ENCODE data around the gene URM1.

Gene URM1

DNA sequence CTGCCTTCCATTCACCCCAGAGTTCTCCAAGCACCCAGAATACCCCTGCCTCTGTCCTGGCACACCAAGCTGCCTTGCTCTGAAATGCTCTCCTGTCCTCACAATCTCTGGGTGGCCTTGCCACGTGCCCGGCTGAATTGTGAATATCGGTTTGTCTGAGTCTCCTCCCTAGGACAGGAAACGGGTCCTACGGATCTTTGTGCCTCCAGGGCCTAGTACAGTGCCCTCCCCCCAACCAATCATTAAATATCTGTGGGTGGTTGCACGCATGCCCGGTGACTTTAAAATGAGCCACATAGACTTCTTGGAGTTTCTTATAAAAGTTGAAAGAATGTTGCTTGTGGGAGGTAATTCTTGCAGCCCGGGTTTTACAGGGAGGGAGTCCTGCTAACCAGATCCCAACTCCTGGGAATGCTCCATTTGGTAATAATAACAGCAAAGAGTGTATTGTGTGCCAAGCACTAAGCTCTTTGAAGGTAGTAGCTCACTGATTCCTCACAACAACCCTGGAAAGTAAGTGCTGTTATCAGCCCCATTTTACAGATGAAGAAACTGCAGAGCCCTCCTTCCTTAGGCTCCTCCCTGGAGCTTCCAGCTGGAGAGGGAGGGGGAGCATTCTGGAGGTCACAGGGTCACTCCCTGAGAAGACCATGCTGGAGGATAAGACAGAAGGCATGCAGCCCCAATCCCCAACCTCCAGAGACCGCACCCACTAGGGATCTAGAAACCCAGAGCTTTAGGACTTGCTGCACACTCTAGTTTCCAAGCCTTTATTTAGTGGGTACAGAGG lies 23.4 kb downstream of the URM1 start:
- Histone ChIP-seq H3K27me3 (ENCODE audit: control insufficient read depth in 1 of 2, insufficient read depth in 2 of 2, low read length in 2 of 2) (peaks cover 15 to 16% of the 10 kb centered on the region in 2 donors), H3K36me3 (ENCODE audit: control insufficient read depth in 2 of 2, insufficient read depth in 2 of 2, low read length in 2 of 2) (peaks cover 0 to 3% of the 10 kb centered on the region in 2 donors), H3K9ac (ENCODE audit: low read length in 2 of 2) (no peak overlapping the region), H3K4me1 (ENCODE audit: control insufficient read depth, insufficient read depth, low read length) (peaks cover 8% of the 10 kb centered on the region), H3K4me3 (ENCODE audit: low read length in 2 of 2) (no peak overlapping the region), H3K9me3 (ENCODE audit: control insufficient read depth in 2 of 2, low read length in 2 of 2) (no peaks in the 10 kb centered on the region), H3K27ac (ENCODE audit: low read length) (no peak overlapping the region)

GRCh38 chr9:128396970-128397613 lies 25.9 kb downstream of the URM1 start:
- no peaks in the 10 kb centered on the region for H3K36me3 ChIP-seq (ENCODE audit: control insufficient read depth in 2 of 2, insufficient read depth in 2 of 2, low read length in 2 of 2)
- H3K27ac ChIP-seq (ENCODE audit: low read length), result no peak overlapping the region
- peaks cover 15 to 16% of the 10 kb centered on the region in 2 donors for H3K27me3 ChIP-seq (ENCODE audit: control insufficient read depth in 1 of 2, insufficient read depth in 2 of 2, low read length in 2 of 2)
- H3K9me3 ChIP-seq (ENCODE audit: control insufficient read depth in 2 of 2, low read length in 2 of 2), result no peaks in the 10 kb centered on the region
- no peak overlapping the region for H3K9ac ChIP-seq (ENCODE audit: low read length in 2 of 2)
- no peak overlapping the region for H3K4me3 ChIP-seq (ENCODE audit: low read length in 2 of 2)
- H3K4me1 ChIP-seq (ENCODE audit: control insufficient read depth, insufficient read depth, low read length), result peaks cover 8% of the 10 kb centered on the region

DNA sequence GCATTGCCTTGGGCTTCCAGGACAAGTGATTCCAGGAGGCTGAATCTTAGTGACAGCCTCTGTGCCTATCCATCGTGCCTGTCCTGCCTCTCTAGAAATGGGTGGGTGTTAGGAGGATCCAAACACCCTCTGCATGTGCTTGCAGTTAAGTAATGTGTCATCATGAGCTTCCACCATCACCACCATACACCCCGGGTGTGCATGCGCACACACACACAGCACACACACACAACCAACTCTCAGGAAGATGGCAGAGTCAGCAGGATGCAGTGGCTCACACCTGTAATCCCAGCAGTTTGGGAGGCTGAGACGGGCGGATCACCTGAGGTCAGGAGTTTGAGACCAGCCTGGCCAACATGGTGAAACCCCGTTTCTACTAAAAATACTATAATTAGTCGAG lies 26.7 kb downstream of the URM1 start:
- no peaks in the 10 kb centered on the region for H3K36me3 ChIP-seq (ENCODE audit: control insufficient read depth in 2 of 2, insufficient read depth in 2 of 2, low read length in 2 of 2)
- H3K27me3 ChIP-seq (ENCODE audit: control insufficient read depth in 1 of 2, insufficient read depth in 2 of 2, low read length in 2 of 2), result peaks cover 15 to 16% of the 10 kb centered on the region in 2 donors
- peaks cover 8% of the 10 kb centered on the region for H3K4me1 ChIP-seq (ENCODE audit: control insufficient read depth, insufficient read depth, low read length)
- H3K9ac ChIP-seq (ENCODE audit: low read length in 2 of 2), result no peak overlapping the region
- no peak overlapping the region for H3K27ac ChIP-seq (ENCODE audit: low read length)
- no peak overlapping the region for H3K4me3 ChIP-seq (ENCODE audit: low read length in 2 of 2)
- no peaks in the 10 kb centered on the region for H3K9me3 ChIP-seq (ENCODE audit: control insufficient read depth in 2 of 2, low read length in 2 of 2)

GRCh38 chr9:128399861-128400260 lies 28.7 kb downstream of the URM1 start:
- no peaks in the 10 kb centered on the region for H3K9me3 ChIP-seq (ENCODE audit: control insufficient read depth in 2 of 2, low read length in 2 of 2)
- no peak overlapping the region for H3K9ac ChIP-seq (ENCODE audit: low read length in 2 of 2)
- H3K4me3 ChIP-seq (ENCODE audit: low read length in 2 of 2), result no peak overlapping the region
- H3K4me1 ChIP-seq (ENCODE audit: control insufficient read depth, insufficient read depth, low read length), result peaks cover 8% of the 10 kb centered on the region
- H3K27me3 ChIP-seq (ENCODE audit: control insufficient read depth in 1 of 2, insufficient read depth in 2 of 2, low read length in 2 of 2), result peaks cover 12% of the 10 kb centered on the region in 2 donors
- no peak overlapping the region for H3K27ac ChIP-seq (ENCODE audit: low read length)
- no peaks in the 10 kb centered on the region for H3K36me3 ChIP-seq (ENCODE audit: control insufficient read depth in 2 of 2, insufficient read depth in 2 of 2, low read length in 2 of 2)

DNA sequence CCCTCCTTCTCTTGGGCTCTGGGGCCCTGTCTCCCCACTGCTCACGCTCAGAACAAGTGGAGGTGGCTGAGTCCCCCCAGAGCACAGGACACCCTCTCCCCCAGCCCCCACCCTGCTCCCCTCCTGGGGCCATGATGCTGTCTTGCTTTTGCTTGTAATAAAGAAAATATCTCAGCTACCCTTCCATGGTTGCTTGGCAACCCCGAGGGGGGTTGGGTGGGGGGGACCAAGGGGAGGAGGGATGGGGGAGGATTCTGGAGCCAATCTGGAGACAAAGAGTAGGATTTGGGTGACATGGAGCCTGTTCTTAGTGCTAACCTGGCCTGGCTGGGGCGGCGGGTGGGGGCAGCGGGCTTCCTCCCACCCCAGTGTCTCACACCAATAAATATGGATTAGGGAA lies 33.4 kb downstream of the URM1 start:
- no peak overlapping the region for H3K4me3 ChIP-seq (ENCODE audit: low read length in 2 of 2)
- H3K4me1 ChIP-seq (ENCODE audit: control insufficient read depth, insufficient read depth, low read length), result no peaks in the 10 kb centered on the region
- no peaks in the 10 kb centered on the region for H3K36me3 ChIP-seq (ENCODE audit: control insufficient read depth in 2 of 2, insufficient read depth in 2 of 2, low read length in 2 of 2)
- no peak overlapping the region for H3K9ac ChIP-seq (ENCODE audit: low read length in 2 of 2)
- no peak overlapping the region for H3K27ac ChIP-seq (ENCODE audit: low read length)
- no peaks in the 10 kb centered on the region for H3K9me3 ChIP-seq (ENCODE audit: control insufficient read depth in 2 of 2, low read length in 2 of 2)
- H3K27me3 ChIP-seq (ENCODE audit: control insufficient read depth in 1 of 2, insufficient read depth in 2 of 2, low read length in 2 of 2), result peaks cover 6 to 7% of the 10 kb centered on the region in 2 donors

DNA sequence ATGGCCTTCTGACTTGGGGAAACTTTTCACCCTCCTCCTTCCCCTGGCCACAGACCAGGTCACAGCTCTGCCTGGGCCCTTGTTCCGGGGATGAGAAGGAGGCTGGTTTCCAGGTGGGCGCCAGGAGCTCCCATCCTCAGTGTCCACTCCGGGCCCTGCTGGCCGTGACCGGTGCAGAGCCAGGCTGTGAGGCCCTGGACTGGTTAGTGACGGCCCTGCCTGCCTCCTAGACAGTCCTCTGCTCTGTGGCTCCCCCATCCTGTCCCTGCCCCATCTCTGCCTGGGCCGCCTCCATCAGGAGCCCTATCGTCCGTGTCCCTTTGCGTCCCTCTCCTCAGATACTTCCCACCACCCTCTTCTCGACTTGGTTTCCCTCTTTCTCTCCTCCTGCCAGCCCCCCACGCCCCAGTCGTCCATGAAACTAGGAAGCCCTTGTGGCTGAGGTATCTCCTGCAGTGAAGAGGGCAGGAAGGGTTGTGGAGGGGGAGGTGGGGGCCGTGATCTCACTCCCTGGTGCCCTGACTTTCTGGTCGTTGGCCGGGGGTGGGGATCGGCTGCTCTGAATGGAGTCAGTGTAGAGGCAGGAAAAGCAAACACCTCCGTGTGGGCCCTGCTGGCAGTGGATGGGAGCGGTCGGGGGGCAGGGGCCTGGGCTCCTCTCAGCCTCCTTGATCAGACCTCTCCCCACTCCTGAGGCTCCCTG lies 34.1 kb downstream of the URM1 start:
- Histone ChIP-seq H3K4me3 (ENCODE audit: low read length in 2 of 2) (no peak overlapping the region), H3K9me3 (ENCODE audit: control insufficient read depth in 2 of 2, low read length in 2 of 2) (no peaks in the 10 kb centered on the region), H3K27me3 (ENCODE audit: control insufficient read depth in 1 of 2, insufficient read depth in 2 of 2, low read length in 2 of 2) (peaks cover 6 to 7% of the 10 kb centered on the region in 2 donors), H3K36me3 (ENCODE audit: control insufficient read depth in 2 of 2, insufficient read depth in 2 of 2, low read length in 2 of 2) (no peaks in the 10 kb centered on the region), H3K27ac (ENCODE audit: low read length) (no peak overlapping the region), H3K9ac (ENCODE audit: low read length in 2 of 2) (no peak overlapping the region), H3K4me1 (ENCODE audit: control insufficient read depth, insufficient read depth, low read length) (no peaks in the 10 kb centered on the region)

DNA sequence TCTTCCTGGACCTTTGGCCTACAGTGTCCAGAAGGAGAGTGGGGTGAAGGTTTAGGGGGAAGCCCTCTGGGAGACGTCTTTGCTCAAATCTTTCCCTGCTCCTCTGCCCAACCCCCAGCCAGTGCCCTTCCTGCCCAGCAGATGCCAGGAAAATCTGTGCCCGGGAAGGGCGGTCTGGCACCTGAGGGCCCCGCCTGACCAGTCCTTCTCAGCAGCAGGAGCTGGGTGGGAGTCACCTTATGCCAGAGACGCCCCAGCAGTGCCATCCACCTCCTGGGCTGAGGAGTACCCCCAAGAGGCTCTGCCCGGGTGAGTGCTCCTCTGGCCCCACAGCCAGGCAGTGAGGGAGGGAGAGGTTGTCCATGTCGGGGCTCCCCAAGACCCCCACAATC lies 34.6 kb downstream of the URM1 start:
- Histone ChIP-seq H3K9ac (ENCODE audit: low read length in 2 of 2) (no peak overlapping the region), H3K27me3 (ENCODE audit: control insufficient read depth in 1 of 2, insufficient read depth in 2 of 2, low read length in 2 of 2) (peaks cover 6 to 7% of the 10 kb centered on the region in 2 donors), H3K27ac (ENCODE audit: low read length) (no peak overlapping the region), H3K4me1 (ENCODE audit: control insufficient read depth, insufficient read depth, low read length) (no peaks in the 10 kb centered on the region), H3K36me3 (ENCODE audit: control insufficient read depth in 2 of 2, insufficient read depth in 2 of 2, low read length in 2 of 2) (no peaks in the 10 kb centered on the region), H3K9me3 (ENCODE audit: control insufficient read depth in 2 of 2, low read length in 2 of 2) (no peaks in the 10 kb centered on the region), H3K4me3 (ENCODE audit: low read length in 2 of 2) (no peak overlapping the region)

DNA sequence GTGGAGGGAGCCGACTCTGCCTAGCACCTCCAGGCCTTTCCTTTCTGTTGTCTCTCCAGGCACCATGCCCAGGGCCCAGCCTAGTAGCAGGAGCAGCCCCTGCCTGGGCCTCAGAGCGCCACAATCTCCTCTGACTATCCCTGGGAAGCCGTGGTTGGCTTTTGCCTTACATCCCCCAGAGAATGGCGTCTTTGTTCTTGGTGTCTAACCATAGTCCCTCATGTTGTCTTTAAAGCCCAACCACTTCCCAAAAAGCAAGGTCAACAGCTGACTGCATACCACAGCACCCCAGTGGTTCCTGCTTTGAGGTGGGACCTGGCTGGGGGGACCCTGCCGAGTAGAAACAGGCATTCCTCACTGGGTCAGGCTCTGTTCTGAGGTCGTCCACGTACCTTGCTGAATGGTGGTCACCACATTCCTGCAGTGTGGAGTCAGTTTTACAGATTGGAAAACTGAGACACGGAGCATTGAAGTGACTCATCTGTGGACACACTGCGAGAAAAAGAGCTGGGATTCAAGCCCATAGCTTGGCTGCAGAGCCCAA lies 35.7 kb downstream of the URM1 start:
- H3K36me3 ChIP-seq (ENCODE audit: control insufficient read depth in 2 of 2, insufficient read depth in 2 of 2, low read length in 2 of 2), result no peaks in the 10 kb centered on the region
- H3K9ac ChIP-seq (ENCODE audit: low read length in 2 of 2), result no peak overlapping the region
- H3K4me3 ChIP-seq (ENCODE audit: low read length in 2 of 2), result no peak overlapping the region
- peaks cover 4% of the 10 kb centered on the region for H3K4me1 ChIP-seq (ENCODE audit: control insufficient read depth, insufficient read depth, low read length)
- peaks cover 10% of the 10 kb centered on the region in 2 donors for H3K27me3 ChIP-seq (ENCODE audit: control insufficient read depth in 1 of 2, insufficient read depth in 2 of 2, low read length in 2 of 2)
- H3K27ac ChIP-seq (ENCODE audit: low read length), result no peak overlapping the region
- no peaks in the 10 kb centered on the region for H3K9me3 ChIP-seq (ENCODE audit: control insufficient read depth in 2 of 2, low read length in 2 of 2)

- no peak overlapping the region for H3K4me3 ChIP-seq (ENCODE audit: low read length in 2 of 2)
- H3K9ac ChIP-seq (ENCODE audit: low read length in 2 of 2), result no peak overlapping the region
- H3K4me1 ChIP-seq (ENCODE audit: control insufficient read depth, insufficient read depth, low read length), result peaks cover 4% of the 10 kb centered on the region
- no peak overlapping the region for H3K27ac ChIP-seq (ENCODE audit: low read length)
- H3K36me3 ChIP-seq (ENCODE audit: control insufficient read depth in 2 of 2, insufficient read depth in 2 of 2, low read length in 2 of 2), result no peaks in the 10 kb centered on the region
- no peaks in the 10 kb centered on the region for H3K9me3 ChIP-seq (ENCODE audit: control insufficient read depth in 2 of 2, low read length in 2 of 2)
- H3K27me3 ChIP-seq (ENCODE audit: control insufficient read depth in 1 of 2, insufficient read depth in 2 of 2, low read length in 2 of 2), result peaks cover 14 to 17% of the 10 kb centered on the region in 2 donors
Observed at GRCh38 chr9:128408963-128409431, 37.8 kb downstream of the URM1 start.

DNA sequence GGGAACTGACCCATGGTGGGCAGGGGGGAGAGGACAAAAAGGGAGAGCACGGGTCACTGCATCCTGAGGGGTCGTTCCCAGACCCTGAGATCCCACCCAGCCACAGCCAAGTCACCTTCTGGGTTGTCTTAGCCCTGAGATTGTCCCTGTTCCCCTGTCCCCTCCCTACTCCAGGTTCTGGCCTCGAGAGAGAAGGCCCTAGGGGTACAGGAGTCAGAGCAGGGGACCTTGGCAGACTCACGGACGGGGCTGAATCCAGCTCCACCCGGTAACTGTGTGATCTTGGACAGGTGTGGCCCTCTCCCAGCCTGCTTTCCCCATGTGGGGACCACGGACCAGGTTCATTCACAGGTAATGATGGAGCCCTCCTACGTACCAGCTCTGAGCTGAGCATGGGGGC lies 38.3 kb downstream of the URM1 start:
- Histone ChIP-seq H3K27ac (ENCODE audit: low read length) (no peak overlapping the region), H3K9ac (ENCODE audit: low read length in 2 of 2) (no peak overlapping the region), H3K36me3 (ENCODE audit: control insufficient read depth in 2 of 2, insufficient read depth in 2 of 2, low read length in 2 of 2) (no peaks in the 10 kb centered on the region), H3K4me3 (ENCODE audit: low read length in 2 of 2) (no peak overlapping the region), H3K4me1 (ENCODE audit: control insufficient read depth, insufficient read depth, low read length) (peaks cover 4% of the 10 kb centered on the region), H3K27me3 (ENCODE audit: control insufficient read depth in 1 of 2, insufficient read depth in 2 of 2, low read length in 2 of 2) (peaks cover 14 to 19% of the 10 kb centered on the region in 2 donors), H3K9me3 (ENCODE audit: control insufficient read depth in 2 of 2, low read length in 2 of 2) (no peaks in the 10 kb centered on the region)
